HG03439 (cell line): ENCODE results near the gene HOXA10.

Experiments used
- ATAC-seq: cut with Tn5 transposase; IDR thresholded peaks from one replicate; pipeline ENCODE4 v1.9.1; 2021; ENCODE audit warnings: mild to moderate bottlenecking, moderate library complexity; ENCODE audit not compliant: unreplicated experiment

The HOXA10 gene

GRCh38 chr7:27168265-27168947 is 5.7 kb downstream of the HOXA10 start:
- ATAC-seq, result no peak

GRCh38 chr7:27167916-27168264 is 6.2 kb downstream of the HOXA10 start:
- no peak for ATAC-seq

GRCh38 chr7:27166531-27167505 is 7.3 kb downstream of the HOXA10 start:
- no peak for ATAC-seq

DNA sequence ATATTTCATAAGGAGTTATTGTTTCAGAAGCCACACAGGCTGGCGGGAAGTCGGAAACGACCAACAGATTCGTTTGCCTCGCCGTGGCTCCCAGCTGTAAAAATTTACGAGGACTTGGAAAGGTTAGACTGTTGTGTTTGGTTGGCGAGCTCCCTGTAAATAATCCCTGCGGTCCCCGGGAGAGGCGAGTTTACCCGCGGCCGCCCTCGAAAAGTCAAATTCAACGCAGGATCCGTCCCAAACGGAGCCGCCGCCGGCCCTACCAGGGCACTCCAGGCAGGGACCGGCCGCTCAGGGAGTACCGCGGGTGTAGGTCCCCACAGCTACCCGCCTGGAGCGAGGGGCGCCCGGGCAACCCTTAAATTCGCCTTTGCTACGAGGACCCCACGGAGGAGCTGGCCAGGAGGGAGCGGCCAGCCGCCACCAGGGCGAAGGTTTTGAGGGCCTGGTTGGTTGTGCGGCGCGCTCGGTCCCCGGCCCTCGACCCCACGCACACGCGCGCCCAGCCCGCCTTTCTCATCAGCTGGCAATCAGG is 8.1 kb downstream of the HOXA10 start:
- no peak for ATAC-seq

- no peak for ATAC-seq
These were observed 8.8 kb downstream of the HOXA10 start, which contains the start of gene HOXA9 for GRCh38 chr7:27165089-27165995. Gene HOXA9, minus strand, starts transcription at chr7:27165537. Its CDS starts 80 bp downstream, at chr7:27165457.

DNA sequence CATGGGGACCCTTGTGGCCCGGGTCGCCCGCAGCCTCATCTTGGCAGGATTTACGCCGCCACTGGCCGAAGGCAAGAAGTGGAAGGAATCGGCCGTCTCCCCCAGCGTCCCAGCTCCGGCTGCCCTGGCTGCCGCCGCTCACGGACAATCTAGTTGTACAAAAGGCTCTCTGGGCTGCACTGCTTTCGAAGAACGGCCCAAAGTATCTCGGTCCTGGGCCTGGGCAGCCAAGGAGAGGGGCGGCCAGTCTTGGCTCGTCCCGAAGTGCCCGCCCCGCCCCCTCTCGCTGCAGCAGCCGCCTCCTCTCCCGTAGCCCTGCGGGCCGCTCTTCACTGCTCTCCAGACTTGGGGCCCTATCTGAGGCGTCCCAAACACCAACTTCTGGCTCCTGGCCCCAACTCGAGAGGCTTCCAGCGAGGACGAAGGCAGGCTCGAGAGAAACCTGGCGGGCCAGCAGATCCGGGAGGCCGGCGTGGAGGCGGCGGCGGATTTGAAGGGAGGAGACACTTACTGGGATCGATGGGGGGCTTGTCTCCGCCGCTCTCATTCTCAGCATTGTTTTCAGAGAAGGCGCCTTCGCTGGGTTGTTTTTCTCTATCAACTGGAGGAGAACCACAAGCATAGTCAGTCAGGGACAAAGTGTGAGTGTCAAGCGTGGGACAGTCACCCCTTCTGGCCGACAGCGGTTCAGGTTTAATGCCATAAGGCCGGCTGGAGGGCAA is 9.6 kb downstream of the HOXA10 start:
- no peak for ATAC-seq

DNA sequence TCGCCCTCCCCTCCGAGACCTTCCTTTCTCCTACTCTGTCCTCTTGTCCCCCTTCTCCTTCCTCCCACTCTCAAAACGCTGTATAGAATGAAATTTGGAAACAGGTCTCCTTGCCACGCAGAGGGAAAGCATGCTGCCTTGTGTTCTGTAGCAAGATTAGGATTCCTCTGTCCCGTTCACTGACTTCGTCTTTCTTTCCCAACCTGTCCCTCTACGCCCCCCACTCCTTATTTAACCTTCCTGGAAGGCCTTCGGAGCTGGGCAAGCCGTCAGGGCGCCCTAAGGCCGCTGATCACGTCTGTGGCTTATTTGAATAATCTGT is 10.1 kb downstream of the HOXA10 start:
- ATAC-seq, result no peak

- ATAC-seq, result no peak
These were observed 10.7 kb downstream of the HOXA10 start for GRCh38 chr7:27163288-27164044.

- ATAC-seq, result no peak
These were observed 11.4 kb downstream of the HOXA10 start for GRCh38 chr7:27162561-27163287.

GRCh38 chr7:27161721-27162560 is 12.2 kb downstream of the HOXA10 start:
- no peak for ATAC-seq

- ATAC-seq, result peak; percentile 8
These were observed 12.9 kb downstream of the HOXA10 start for GRCh38 chr7:27161214-27161720.

DNA sequence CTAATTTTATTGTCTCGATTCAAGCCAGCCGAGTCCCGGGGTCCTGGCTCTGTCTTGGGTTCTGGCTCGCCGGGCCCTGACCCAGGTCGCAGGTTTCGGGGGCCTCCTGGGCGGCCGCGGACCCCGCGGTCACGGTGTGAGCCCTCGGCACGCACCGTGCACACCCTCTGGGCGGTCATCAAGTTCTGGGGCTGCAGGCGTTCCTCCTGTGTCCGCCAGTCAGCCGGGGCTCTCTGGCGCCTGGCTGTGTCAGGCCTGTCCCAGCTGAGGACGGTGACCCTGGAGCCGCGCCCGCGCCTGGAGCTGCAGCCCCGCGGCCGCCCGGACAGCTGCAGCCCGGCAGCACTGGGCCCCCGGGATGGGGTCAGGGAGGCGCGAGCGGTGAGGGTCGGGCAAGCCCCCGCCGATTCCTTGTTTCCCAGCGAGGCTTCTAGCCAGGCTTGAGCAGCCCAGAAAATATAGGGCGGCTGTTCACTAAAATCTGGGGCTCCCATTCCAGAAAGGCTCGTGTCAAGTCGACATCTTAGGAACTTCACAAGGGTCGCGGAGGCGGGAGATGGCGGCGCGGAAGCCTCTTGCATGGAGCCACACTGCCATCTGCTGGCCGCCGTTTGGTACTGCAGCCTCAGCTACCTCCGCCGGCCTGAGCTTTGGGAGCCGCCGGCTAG is 13.4 kb downstream of the HOXA10 start:
- ATAC-seq, result peak; percentile 69

- ATAC-seq, result no peak
These were observed 14.0 kb downstream of the HOXA10 start for GRCh38 chr7:27160145-27160545.

- ATAC-seq, result no peak
These were observed 14.6 kb downstream of the HOXA10 start for GRCh38 chr7:27159266-27160144.

DNA sequence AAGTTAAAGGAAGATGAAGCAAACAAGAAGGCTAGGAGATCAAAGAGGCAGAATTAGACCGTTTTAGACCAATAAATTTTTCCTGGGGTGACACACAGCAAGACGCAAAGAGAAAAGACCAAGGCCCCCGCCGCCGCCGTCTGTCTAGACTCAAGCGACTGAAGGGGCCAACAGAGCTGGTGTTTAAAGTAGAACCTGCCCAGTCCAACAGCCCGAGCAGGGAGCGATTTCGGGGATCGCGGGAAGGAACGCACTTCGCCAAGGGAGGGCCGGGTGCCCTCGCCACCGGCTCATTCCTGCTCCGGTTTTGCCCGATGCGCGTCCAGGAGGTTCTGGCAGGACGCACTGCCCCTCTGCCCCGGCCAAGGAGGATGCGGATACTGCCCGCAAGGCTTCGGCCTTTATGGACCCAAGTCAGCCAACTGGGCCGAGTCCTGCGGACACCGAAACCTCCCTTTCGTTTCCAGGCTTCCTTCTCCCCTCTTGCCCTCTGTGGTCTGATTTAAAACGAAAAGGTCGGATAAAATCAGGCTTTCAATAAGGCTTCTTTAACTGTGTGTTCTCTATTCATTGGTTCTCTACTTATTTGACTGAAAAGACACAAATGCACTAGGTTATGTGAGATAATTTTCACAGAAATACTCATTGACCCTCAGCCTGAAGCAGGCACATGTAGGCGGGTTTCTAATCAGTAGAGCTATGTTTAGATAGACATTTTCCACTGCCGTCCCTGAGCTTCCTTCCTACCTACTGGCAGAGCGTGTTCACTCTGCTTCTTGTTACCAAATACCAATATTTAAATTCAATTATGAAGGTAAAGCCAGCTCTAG is 15.5 kb downstream of the HOXA10 start:
- no peak for ATAC-seq
